HG03108 (cell line): ENCODE results near the gene IPO11.

ENCODE experiments used
- ATAC-seq: cut with Tn5 transposase; IDR thresholded peaks from one replicate; pipeline ENCODE4 v1.9.1; 2021; ENCODE audit warnings: moderate library complexity; ENCODE audit not compliant: unreplicated experiment

The IPO11 gene

GRCh38 chr5:62412549-62413329, at the start of gene IPO11:
IPO11 (plus strand) TSS chr5:62412763; CDS start chr5:62437280, 24,517 bp downstream.
- ATAC-seq = peak; percentile 93

GRCh38 chr5:62369039-62369438, 43.5 kb upstream of the IPO11 start:
- ATAC-seq = no peak

- no peak for ATAC-seq
Observed at GRCh38 chr5:62371409-62371808, 41.2 kb upstream of the IPO11 start.

- no peak for ATAC-seq
Observed at GRCh38 chr5:62372600-62372999, 40.0 kb upstream of the IPO11 start.

- no peak for ATAC-seq
Observed at GRCh38 chr5:62373382-62373781, 39.2 kb upstream of the IPO11 start.

GRCh38 chr5:62374090-62374489, 38.5 kb upstream of the IPO11 start:
- ATAC-seq = no peak

DNA sequence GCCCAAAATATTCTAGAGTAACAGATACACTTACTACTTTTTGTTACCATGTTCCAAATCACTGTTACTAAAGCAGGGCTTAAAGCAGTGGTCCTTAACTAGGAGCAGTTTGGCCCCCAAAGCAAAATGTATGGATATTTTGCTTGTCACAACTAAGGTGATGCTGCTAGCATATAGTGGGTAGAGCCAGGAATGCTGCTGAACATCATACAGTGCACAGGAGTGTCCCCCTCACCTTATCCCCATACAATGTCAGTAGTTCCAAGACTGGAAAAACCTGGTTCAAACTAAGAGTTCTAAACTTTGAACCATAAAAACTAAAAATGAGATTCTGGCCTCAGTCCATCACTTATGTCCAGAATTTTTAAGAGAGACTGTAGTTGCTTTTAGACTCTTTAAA, 36.9 kb upstream of the IPO11 start:
- no peak for ATAC-seq

DNA sequence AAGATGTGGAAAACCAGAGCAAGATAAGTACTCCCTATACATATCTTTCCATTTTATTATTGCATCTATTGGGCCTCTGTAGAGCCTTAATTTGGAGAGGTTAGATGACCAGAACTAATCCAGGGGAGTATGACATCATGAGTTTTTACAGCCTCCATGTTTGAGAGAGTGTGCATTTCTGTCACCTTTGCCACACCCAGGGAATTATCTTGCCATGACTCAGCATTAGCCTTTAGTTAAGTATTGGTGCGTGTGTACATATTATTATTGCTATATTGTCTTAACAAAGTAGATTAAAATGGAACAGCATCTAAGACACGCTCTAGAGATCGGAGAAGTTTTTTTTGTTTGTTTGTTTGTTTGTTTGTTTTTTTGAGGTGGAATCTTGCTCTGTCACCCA, 36.5 kb upstream of the IPO11 start:
- no peak for ATAC-seq

DNA sequence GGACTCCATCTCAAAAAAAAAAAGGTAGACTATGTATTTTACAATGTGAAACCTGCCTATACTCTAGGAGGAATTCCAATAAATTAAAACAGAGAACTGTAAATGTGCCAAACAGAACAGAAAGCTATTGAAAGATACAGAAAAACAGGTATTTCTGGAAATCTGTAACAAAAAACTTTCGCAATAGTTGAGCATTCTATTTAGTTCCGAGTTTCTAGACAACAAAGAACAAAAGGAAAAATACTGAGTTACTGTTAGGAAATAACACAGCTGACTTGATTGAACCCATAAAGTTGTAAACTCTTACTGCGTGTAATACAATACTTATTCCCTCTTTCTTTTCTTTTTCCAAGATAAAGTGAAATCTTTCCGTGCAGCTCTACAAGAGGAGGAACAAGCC, 27.4 kb upstream of the IPO11 start:
- no peak for ATAC-seq

DNA sequence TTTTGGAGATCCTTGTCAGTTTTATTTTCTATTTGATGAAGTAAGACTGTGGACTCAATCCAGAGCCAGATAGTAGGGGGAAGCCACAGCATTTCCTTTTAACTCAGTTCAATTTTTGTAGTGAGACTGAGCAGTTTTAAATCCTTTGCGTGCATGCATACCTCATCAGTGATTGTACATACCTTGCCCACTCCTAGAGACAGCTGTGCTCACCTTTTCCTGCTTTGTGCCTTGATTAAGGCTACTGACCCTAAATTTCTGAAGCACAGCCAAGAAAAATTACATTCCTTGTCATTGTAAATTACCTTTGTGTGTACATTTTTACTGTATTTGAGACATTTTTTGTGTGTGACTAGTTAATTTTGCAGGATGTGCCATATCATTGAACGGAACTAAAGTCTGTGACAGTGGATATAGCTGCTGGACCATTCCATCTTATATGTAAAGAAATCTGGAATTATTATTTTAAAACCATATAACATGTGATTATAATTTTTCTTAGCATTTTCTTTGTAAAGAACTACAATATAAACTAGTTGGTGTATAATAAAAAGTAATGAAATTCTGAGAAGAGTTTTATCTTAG, 26.7 kb upstream of the IPO11 start:
- ATAC-seq = no peak

GRCh38 chr5:62386824-62387223, 25.7 kb upstream of the IPO11 start:
- no peak for ATAC-seq

- no peak for ATAC-seq
Observed at GRCh38 chr5:62395210-62395950, 17.2 kb upstream of the IPO11 start.

GRCh38 chr5:62403411-62404250, 8.9 kb upstream of the IPO11 start, which contains the start of gene DIMT1:
DIMT1 (minus strand) TSS chr5:62403905; CDS start chr5:62403772, 133 bp downstream.
- ATAC-seq = peak; percentile 96

- no peak for ATAC-seq
Observed at GRCh38 chr5:62413711-62414110, 1.1 kb downstream of the IPO11 start.

DNA sequence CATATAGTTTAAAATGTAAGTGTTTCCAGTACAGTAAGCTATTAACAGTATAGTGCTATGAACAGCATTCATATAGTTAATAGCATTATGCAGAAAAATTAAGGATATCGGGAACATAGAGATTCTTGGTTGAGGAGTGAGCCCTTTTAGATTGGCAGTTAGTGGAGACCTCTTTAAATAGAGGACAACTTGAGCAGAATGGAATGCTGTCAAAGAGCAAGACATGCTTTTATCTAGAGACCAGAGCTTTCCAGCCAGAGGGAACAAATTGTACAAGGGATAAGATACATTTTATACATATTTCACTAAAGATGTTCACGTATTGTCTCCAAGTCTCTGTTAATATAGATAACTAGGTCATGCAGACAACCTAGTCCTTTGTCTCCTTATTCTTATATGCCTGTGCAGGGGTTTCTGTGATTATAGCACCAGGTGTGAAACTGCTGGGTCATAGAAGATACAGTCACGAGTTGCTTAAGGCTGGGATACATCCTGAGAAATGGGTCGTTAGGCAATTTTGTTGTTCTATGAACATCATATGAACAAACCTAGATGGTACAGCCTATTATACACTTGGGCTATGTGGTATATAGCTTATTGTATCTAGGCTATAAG, 6.0 kb downstream of the IPO11 start:
- ATAC-seq = no peak

GRCh38 chr5:62419609-62420008, 7.0 kb downstream of the IPO11 start:
- ATAC-seq = no peak

DNA sequence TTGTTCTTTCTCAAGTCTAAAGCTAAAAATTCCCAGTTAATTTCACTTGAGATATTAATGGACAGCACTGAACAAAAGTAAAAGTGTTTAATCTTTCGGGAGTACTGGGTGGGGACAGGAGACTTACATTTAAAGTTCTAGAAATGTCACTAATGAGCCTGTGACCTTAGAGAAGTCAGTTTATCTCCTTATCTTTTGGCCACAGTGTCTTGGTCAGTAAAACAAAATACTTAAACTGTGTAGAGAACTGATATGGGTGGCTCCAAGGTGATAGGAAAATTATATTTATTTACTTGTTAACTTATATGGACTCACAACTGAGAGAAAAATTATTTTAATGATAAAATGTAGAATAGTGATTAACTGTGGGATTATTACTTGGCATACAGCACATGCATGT, 8.9 kb downstream of the IPO11 start:
- ATAC-seq = no peak

GRCh38 chr5:62424763-62425162, 12.2 kb downstream of the IPO11 start:
- ATAC-seq = no peak

- ATAC-seq = no peak
Observed at GRCh38 chr5:62431735-62432620, 19.4 kb downstream of the IPO11 start.
